Suppressor macrophage (primary cell): ENCODE results near the gene SYNPR.
"Not testable (repeated sequence)": the region's sequence is repeated elsewhere in the genome, so short reads cannot be mapped to it uniquely, and the experiment has no call there.

ENCODE experiments used
- DNase-seq, 4 experiments: peaks; one replicate each; pipeline ENCODE4 v3.0.0-alpha.2; 2020 to 2022
- total RNA-seq, 17 experiments: gene quantifications; one replicate each; lab custom pipeline; 2026; ENCODE audit warnings: mixed read lengths in 6 of 17, inconsistent platforms in 3 of 17; lab: John Stamatoyannopoulos, UW

SYNPR gene
- 0 to 1.9 (median 0) reads per million in 17 experiments for total RNA-seq

DNA sequence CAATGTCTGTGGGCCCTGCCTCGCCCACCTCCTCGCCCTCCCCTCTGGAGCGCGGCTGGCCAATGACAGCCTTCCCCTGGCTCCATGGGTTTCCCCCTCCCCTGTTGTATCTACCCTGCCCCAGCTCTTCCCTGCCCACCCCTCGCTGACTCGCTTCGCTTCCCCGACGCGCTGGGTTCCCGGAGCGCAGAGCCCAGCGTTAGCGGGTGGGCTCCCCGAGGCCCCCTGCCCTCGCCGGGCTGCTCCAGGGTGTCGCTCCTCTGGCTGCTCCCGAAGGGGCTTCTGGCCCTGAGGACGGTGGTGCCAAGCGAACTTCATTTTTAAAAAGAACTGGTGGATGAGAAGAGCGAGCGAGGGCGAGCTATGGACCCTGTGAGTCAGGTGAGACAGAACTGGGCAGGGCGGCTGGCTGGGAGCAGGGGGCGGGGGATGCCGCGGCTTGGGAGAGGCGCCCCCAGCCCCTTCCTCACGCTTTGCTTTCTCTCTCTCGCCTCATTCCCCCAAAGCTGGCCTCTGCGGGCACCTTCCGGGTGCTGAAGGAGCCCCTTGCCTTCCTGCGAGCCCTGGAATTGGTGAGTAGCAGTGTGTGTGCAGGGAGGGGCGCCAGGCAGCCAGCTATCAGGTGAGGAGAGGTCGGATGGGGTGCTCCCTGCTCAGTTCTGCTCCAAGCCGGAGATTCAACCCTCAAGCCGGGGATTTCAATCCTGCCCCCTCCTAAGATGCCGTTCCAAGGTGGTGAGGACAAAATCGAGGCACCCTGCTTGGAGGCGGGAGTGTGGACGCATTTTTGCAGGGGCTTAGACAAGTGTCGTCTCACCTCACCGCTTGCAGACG, at the start of gene SYNPR:
SYNPR (plus strand) TSS at position 138 of the 834 bp plus-strand sequence.
- DNase-seq = no peak

- DNase-seq = peak in 3 of 4 experiments; percentile 0 to 5 (median 2)
Measured at GRCh38 chr3:63228677-63229076, 49.4 kb upstream of the SYNPR start.

DNA sequence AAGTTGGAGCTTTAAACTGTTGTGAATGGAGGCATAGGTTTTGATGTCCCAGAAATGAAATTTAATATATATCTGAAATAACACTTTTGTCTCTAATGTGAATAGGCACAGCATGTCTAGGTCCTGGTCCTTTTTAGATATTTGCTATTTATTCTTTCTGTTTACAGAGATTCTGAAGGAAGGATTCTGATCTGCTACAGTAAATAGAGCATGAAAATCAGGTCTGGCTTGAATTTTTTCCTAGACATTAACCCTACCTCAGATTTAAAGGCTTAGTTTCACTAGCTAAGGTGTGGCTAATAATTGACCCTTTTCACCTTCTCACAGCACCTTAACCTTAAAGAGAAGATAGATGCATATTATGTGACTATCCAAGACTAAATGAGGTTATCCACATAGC, 48.0 kb upstream of the SYNPR start:
- DNase-seq = no peak

DNA sequence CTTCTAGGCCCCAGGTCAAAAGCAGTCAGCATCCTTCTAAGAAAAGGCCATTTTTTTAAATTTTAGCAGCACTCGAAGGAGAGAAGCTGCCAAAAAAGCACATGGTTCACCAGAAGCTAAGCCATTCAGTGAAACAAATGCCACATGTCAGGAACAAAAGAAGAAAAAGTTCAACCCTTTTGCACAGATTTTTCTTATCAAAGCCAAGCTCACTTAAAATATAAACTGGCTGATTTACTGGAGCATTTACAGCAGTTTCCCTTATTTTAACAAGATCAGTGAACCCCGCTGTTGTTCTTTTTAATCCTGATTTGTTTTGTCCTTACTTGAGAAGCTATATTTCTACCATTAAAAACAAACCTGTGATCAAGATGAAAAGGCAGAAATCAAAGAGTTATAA, 46.5 kb upstream of the SYNPR start:
- DNase-seq = no peak

- peak in 2 of 4 experiments; percentile 1 to 7 for DNase-seq
Measured at GRCh38 chr3:63232764-63233396, 45.2 kb upstream of the SYNPR start.

DNA sequence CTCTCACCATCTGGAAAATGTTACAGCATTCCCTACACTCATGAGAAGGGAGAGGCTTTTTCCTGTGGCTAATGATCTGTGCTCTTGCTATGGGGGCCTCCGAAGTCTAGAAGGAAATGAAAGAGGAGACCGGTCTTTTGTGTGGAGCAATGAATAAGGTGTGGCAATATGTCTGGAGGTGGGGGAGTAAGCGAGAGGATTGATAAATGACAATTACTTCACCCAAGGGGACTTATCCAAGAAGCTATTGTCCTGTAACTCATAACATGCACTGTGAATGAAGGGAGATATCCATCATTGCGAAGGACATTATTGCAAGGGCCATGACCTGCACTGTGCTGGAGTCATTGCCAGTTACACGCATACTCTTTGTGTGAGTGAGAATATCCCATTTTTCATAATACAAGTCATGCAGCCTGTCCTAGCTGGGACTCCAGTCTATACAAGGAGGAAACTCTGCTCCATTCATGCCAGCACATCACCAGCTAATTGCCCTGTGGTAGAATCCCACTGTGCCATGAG, 37.7 kb upstream of the SYNPR start:
- no peak for DNase-seq

DNA sequence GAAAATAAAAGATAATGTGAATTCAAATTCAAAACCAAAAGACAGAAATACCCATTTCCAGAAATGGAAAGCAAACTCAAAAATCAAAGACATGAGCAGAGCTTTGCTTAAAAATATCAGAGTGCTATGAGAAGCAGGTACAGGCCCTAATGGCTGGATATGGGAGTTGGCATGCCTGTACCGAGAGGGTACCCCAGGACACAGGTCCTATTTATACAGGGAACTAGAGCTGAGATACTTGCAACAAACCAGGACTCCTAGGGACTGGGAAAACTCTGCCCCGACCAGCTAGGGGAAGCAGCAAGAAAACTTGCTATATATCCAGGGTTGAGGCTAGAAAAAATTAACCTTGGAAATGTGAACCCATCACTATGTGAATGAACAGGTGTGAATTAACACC, 36.0 kb upstream of the SYNPR start:
- no peak for DNase-seq

- no peak for DNase-seq
Measured at GRCh38 chr3:63244486-63244885, 33.6 kb upstream of the SYNPR start.

DNA sequence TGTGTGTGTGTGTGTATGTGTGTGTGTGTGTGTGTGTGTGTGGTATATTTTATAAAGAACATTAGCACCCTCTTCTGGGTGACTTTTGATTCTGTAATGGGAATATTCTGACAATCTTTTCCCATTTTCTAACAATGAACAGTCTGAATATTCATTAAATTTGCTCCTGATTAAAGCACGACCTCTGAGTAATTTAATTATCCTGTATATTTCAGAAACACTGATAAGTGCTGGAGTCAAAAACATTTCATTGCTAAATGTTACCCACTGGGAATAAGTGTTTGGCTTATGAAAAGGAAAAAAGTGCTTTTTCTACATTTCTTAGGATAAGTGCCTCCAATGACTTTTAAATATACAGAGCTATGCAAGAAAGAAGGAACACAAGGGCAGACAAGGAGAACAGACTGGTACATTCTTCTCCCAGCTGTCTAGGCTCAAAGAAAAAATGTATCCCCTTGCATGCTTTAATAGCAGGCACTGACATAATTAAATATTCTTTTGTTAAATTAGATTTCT, 32.3 kb upstream of the SYNPR start:
- no peak for DNase-seq

- no peak for DNase-seq
Measured at GRCh38 chr3:63248015-63248414, 30.1 kb upstream of the SYNPR start.

- DNase-seq = no peak
Measured at GRCh38 chr3:63251499-63251898, 26.6 kb upstream of the SYNPR start.

DNA sequence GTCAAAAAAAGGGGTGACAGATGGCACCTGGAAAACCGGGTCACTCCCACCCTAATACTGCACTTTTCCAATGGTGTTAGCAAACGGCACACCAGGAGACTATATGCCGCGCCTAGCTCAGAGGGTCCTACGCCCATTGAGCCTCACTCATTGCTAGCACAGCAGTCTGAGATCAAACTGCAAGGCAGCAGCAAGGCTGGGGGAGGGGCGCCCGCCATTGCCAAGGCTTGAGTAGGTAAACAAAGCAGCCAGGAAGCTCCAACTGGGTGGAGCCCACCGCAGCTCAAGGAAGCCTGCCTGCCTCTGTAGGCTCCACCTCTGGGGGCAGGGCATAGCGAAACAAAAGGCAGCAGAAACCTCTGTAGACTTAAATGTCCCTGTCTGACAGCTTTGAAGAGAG, 22.3 kb upstream of the SYNPR start:
- DNase-seq = not testable (repeated sequence)

DNA sequence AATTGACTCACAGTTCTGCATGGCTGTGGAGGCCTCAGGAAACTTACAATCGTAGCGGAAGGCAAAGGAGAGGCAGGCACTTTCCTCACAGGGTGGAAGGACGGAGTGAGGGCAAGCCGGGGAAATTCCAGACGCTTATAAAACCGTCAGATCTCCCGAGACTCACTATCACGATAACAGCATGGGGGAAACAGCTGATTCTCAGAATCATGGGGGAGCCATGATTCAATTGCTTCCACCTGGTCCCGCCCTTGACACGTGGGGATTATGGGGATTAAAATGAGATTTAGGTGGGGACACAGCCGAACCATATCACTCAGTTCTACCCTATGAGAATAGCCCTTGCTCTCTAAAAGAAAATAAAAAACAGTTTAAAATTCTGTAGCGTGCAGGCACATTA, 13.4 kb upstream of the SYNPR start:
- DNase-seq = no peak

DNA sequence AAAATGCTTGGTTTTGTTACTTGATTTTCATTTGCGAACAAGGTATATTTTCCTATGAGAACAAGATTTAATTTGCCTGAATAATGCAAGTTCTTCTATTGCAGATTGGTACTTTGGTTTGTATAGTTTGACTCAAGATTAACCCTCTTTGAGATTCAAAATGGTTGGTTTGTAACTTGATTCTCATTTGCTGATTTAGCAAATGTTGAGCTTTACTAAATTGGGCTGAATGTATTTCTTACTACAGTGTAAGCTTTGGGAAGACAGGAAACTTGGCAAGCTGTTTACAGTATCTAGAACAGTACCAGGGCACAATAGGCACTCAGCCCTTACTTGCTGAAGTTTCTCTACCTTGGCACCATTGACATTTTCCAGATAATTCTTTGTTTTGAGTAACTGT, 3.7 kb upstream of the SYNPR start:
- DNase-seq = no peak

- peak in 1 of 4 experiments; percentile 2 for DNase-seq
Measured at GRCh38 chr3:63279005-63279841, 1.1 kb downstream of the SYNPR start.

GRCh38 chr3:63287610-63288009, 9.5 kb downstream of the SYNPR start:
- no peak for DNase-seq

- no peak for DNase-seq
Measured at GRCh38 chr3:63290686-63291085, 12.6 kb downstream of the SYNPR start.

DNA sequence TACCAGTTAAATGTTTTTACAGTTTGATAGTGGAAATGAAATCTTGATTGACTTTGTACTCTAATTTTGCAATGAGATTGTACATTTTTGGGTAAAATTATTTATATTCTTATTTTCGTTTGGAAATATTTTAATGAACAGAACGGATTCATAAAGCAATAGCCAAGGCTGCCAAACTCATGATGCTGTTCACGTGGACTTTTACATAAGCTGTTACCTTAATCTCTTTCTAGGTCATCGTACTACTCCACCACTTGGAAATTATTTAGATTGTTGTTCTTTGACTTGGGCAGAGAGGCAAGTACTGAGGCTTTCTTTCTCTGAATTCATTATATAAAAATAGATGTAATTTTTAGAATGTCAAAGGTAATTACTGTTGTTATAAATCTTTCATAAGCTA, 16.2 kb downstream of the SYNPR start:
- no peak for DNase-seq

DNA sequence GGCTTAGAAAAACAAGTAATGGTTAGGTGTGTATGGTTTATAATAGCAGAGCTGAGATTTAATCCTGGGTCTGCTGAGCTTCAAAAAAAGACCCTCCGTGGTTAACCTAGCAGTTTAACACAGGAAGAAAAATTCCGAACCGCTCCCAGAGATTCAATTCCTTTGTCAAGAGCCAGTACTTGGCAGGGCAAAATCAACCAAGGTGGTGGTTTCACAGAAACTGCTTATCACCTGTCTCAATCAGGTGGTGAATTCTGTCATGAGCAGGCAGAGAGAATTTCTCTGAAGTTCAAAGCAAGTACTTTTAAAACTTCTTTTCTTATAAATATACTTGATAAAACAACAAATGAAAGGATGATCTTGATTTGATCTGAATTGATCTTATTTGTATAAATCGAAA, 17.2 kb downstream of the SYNPR start:
- no peak for DNase-seq

DNA sequence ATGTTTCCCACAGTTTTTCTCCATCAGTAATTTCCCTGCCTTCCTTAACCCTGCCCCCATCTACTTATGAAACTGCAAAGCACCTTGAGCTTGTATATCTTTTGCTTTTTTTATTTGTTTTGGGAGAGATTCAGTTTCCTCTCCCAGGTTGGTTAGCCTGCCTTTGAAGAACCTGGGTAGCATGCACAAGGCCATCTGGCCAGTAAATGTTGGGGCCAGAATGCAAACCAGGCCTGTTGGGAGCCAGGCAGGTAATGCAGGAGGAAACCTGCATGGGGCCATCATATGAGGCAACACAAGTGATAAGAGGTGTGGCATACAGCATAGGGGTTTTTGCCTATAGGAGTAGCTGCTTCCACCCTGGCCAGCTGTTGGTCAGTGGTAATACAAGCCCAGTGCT, 17.7 kb downstream of the SYNPR start:
- DNase-seq = no peak

DNA sequence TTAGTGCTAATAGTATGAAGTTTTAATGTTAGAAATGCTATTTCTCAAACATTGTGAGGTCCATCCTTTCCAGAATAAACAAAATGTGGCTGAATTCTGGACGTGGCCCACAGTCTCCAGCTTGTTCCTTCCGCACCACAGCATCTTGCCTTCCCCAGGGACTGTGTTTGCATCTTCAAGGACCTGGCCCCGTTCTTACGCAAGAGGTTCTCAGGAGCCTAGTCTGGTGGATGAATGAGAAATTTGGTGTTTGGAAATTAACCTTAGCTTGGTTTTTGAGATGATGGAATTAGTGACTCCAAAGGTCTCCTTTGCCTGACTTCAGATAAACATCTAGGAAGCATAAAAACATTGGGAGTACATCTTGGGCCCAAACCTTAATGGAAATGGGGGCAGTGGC, 18.1 kb downstream of the SYNPR start:
- no peak for DNase-seq

DNA sequence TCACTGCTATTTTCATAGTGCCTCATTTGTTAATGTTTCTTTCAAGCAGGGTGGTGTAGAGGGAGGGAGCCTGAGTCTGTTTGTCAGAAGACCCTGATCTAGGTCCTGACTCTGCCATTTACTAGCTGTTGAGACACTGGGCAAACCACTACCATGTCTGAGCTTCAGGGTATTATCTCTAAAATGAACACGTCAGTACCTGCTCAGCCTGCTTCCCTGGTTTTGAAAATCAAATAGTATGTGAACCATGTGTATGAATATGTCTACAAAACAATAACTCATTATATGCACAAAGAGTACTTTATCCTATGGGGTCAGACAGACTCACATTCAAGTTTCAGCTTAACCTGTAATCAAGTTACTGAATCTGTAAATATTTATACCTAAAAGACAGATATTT, 25.1 kb downstream of the SYNPR start:
- no peak for DNase-seq

DNA sequence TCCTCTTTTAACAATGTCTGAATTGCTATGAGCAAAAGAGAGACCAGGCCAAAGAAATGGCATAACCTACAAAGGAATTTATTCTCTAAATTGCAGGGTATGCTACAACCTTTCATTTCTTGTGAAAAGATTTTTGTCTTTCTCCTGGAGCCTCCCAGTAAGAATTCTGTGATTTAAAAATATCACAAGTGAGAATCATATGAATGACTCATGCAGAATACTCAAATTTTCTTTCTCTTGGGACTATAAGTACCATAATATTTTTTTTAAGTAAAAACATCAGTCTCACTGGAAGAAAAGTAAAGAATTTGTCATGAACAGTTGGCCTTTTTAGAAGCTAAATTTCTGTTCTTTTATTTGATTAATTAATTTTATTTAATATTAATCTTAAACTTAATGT, 26.3 kb downstream of the SYNPR start:
- no peak for DNase-seq
